Measurements from ENCODE around the gene VPS33B. TPM values are rescaled to one million over a fixed set of nuclear protein-coding genes. Genes with fewer than 3 reads are reported as not detected.

The VPS33B gene
- total and polyA plus RNA-seq, 12 donors, result 3.7 to 10.4 (median 5.9) TPM

- DNase-seq, result no peak
- Histone ChIP-seq H3K36me3 (peaks cover 0 to 100% (median 72%) of the 10 kb centered on the region in 9 donors), H3K9me3 (no peaks in the 10 kb centered on the region), H3K4me1 (no peaks in the 10 kb centered on the region), H3K27me3 (no peaks in the 10 kb centered on the region), H3K4me3 (no peak overlapping the region), H3K27ac (no peak overlapping the region)
- WGBS, 2 donors, result 97% methylated on average over 3 of the region's 3 CpGs
- intact Hi-C loops (cut with DNase I), result no loop called here
- TF ChIP-seq CTCF (IDR thresholded peaks at IDR 0.05), result no peak
- ATAC-seq, result no peak
Measured at GRCh38 chr15:91007266-91007665, 15.1 kb downstream of the VPS33B start.

- Histone ChIP-seq H3K4me1 (no peaks in the 10 kb centered on the region), H3K27me3 (no peaks in the 10 kb centered on the region), H3K27ac (no peak overlapping the region), H3K4me3 (no peak overlapping the region), H3K9me3 (no peaks in the 10 kb centered on the region), H3K36me3 (peaks cover 0 to 96% (median 64%) of the 10 kb centered on the region in 9 donors)
- intact Hi-C loops (cut with DNase I), result no loop called here
- DNase-seq (no peak), ATAC-seq (no peak)
- no peak for TF ChIP-seq CTCF (IDR thresholded peaks at IDR 0.05)
- WGBS, 2 donors, result 92 to 97% methylated on average over 3 of the region's 3 CpGs
Measured at GRCh38 chr15:91001209-91001608, 21.2 kb downstream of the VPS33B start.

GRCh38 chr15:90998737-90999136 is 23.7 kb downstream of the VPS33B start:
- TF ChIP-seq CTCF (IDR thresholded peaks at IDR 0.05), result no peak
- DNase-seq, result no peak

GRCh38 chr15:90994417-90995311 is 27.7 kb downstream of the VPS33B start, which contains the start of gene PRC1:
Gene PRC1 (minus strand): TSS chr15:90994535. CDS start chr15:90994417, 118 bp downstream.
- H3K9me3 ChIP-seq, result no peaks in the 10 kb centered on the region
- H3K27me3 ChIP-seq, result no peaks in the 10 kb centered on the region
- peak within 1 kb of the TSS; percentile 63 to 96 (median 83) for H3K4me3 ChIP-seq
- peaks cover 0 to 18% (median 5%) of the 10 kb centered on the region in 9 donors for H3K4me1 ChIP-seq
- ATAC-seq (peak; percentile 100), DNase-seq (peak; percentile 98 to 99)
- H3K36me3 ChIP-seq, result peaks cover 0 to 31% (median 14%) of the 10 kb centered on the region in 9 donors
- peak within 1 kb of the TSS; percentile 4 to 93 (median 81) for H3K27ac ChIP-seq
- no peak for TF ChIP-seq CTCF (IDR thresholded peaks at IDR 0.05)
- 1% methylated on average over 75 of the region's 75 CpGs for WGBS, 2 donors
- intact Hi-C loops (cut with DNase I), result loop anchor here in 3 of 10 donors (2.0 to 5.0 kb wide), 2 partner anchors 28 to 37 kb away; partner anchors contain the start of gene VPS33B (in 2 of the 3)

More at GRCh38 chr15:90998737-90999136, 23.7 kb downstream of the VPS33B start:
- Histone ChIP-seq H3K36me3 (peaks cover 0 to 72% (median 42%) of the 10 kb centered on the region in 9 donors), H3K4me1 (peaks cover 0 to 9% (median 2%) of the 10 kb centered on the region in 9 donors), H3K4me3 (no peak overlapping the region), H3K27me3 (no peaks in the 10 kb centered on the region), H3K27ac (no peak overlapping the region), H3K9me3 (no peaks in the 10 kb centered on the region)
- 69 to 81% methylated on average over 8 of the region's 8 CpGs for WGBS, 2 donors
- intact Hi-C loops (cut with DNase I), result no loop called here
- no peak for ATAC-seq
